SK-N-MC (cell line): ENCODE results near the gene FEM1B.
"Not testable (repeated sequence)": the region's sequence is repeated elsewhere in the genome, so short reads cannot be mapped to it uniquely, and the experiment has no call there.

Source experiments
- DNase-seq: peaks from one replicate; pipeline ENCODE4 v3.0.0-alpha.2; 2011; ENCODE audit warnings: low read depth, low spot score
- H3K27ac ChIP-seq: fragments of 200-600 bp; sonication (generic); 2 replicates; pipeline ENCODE4 v1.5.1; 2016; ENCODE audit warnings: mixed run types
- H3K36me3 ChIP-seq: fragments of 200-600 bp; sonication (generic); 2 replicates; pipeline ENCODE4 v1.6.1; 2017; ENCODE audit warnings: antibody characterized with exemption, low read length, mixed read lengths; ENCODE audit not compliant: insufficient read depth
- H3K4me3 ChIP-seq: fragments of 200-600 bp; sonication (generic); 2 replicates; pipeline ENCODE4 v1.5.1; 2016
- H3K9ac ChIP-seq: fragments of 200-600 bp; sonication (generic); 2 replicates; pipeline ENCODE4 v1.8.0; 2017; ENCODE audit warnings: mixed run types, mixed read lengths; ENCODE audit not compliant: insufficient read length
- H3K9me3 ChIP-seq: fragments of 200-600 bp; sonication (generic); 2 replicates; pipeline ENCODE4 v1.6.1; 2017; ENCODE audit warnings: low read depth, mild to moderate bottlenecking, antibody characterized with exemption, low read length, moderate library complexity, mixed read lengths
- EZH2 ChIP-seq: fragments of 200-600 bp; sonication (generic); IDR thresholded peaks from one replicate; pipeline ENCODE4 v1.6.1; 2017; ENCODE audit warnings: antibody characterized with exemption
- FOXP2 ChIP-seq: optimal IDR thresholded peaks from 2 replicates; pipeline ENCODE3; 2011; ENCODE audit warnings: mild to moderate bottlenecking, moderate library complexity; ENCODE audit not compliant: insufficient read depth; ENCODE audit errors: extremely low read length, control extremely low read depth
- POLR2AphosphoS5 ChIP-seq: IDR thresholded peaks from 2 replicates; pipeline ENCODE4 v1.6.1; 2012; ENCODE audit warnings: mild to moderate bottlenecking, low read depth, low read length, borderline replicate concordance

FEM1B gene

GRCh38 chr15:68234060-68234459, 43.5 kb upstream of the FEM1B start:
- H3K36me3 ChIP-seq = no peaks in the 10 kb centered on the region
- no peak overlapping the region for H3K27ac ChIP-seq
- no peak overlapping the region for H3K4me3 ChIP-seq
- DNase-seq = no peak
- TF ChIP-seq FOXP2 (no peak), EZH2 (no peak), POLR2AphosphoS5 (no peak)
- H3K9me3 ChIP-seq = no peaks in the 10 kb centered on the region
- H3K9ac ChIP-seq = no peak overlapping the region

DNA sequence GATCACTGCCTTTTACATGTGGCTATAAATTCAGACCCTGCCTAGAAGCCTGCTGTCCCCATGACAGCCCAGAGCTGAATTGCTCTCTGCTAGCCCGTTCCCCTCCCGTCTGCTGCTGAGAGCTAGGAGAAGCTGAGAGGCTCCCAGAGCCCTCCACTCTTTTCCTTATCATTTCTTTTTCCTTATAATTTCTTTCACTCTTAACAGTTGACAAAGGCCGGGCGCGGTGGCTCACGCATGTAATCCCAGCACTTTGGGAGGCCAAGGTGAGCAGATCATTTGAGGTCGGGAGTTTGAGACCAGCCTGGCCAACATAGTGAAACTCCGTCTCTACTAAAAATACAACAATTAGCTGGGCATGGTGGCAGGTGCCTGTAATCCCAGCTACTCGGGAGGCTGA, 43.0 kb upstream of the FEM1B start:
- H3K4me3 ChIP-seq, H3K36me3 ChIP-seq, DNase-seq, H3K27ac ChIP-seq, H3K9ac ChIP-seq, H3K9me3 ChIP-seq: not testable (repeated sequence)

- no peak for DNase-seq
- Histone ChIP-seq H3K4me3 (no peak overlapping the region), H3K9me3 (no peaks in the 10 kb centered on the region), H3K36me3 (no peaks in the 10 kb centered on the region), H3K9ac (no peak overlapping the region), H3K27ac (no peak overlapping the region)
- no peak for TF ChIP-seq FOXP2
- no peak for TF ChIP-seq EZH2
- no peak for TF ChIP-seq POLR2AphosphoS5
Measured at GRCh38 chr15:68235022-68235421, 42.5 kb upstream of the FEM1B start.

GRCh38 chr15:68239025-68239424, 38.5 kb upstream of the FEM1B start:
- Histone ChIP-seq H3K4me3 (no peak overlapping the region), H3K9ac (no peak overlapping the region), H3K36me3 (no peaks in the 10 kb centered on the region), H3K27ac (no peak overlapping the region), H3K9me3 (no peaks in the 10 kb centered on the region; the same call in 1 of the 2 replicates)
- DNase-seq = no peak
- TF ChIP-seq FOXP2 = no peak
- TF ChIP-seq POLR2AphosphoS5 = no peak
- no peak for TF ChIP-seq EZH2

DNA sequence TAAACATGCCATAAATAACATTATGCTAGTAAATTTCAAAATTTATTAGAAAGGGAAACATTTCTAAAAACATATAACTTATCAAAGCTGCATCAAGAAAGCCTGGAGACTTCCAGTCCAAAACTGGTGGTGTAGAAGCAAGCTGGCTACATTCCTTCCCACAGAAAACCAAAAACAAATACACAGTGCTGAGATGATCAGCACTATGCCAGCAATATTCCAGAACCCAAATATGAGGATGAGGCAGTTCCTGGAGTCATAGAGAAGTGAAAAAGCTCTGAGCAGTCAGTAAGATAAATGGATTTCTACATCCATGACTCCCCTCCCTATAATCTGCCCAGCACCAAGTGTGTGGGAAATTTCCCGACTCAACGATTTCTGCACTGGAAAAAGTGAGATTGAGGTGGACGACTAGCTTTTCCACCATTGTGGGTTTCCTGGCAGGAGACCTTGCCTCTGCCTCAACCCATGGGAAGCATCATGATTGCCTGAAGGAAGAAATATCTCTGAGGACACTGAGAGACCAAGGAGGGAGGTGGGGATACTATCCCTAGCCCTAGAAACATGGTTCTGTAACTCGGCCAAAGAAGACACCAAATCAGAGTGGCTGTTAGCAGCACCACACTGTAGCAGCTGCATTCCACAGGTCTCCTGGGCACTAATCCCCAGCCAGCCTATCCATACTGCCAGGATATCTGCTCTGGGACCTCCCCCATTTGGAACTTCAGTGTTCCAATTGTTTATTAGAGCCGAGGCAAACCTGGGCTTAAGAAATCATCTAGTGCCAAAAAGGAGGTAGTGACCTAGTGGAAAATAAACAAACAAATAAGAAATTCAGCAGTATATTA, 36.2 kb upstream of the FEM1B start:
- Histone ChIP-seq H3K9ac (no peak overlapping the region), H3K36me3 (no peaks in the 10 kb centered on the region), H3K9me3 (no peaks in the 10 kb centered on the region; the same call in 1 of the 2 replicates), H3K27ac (no peak overlapping the region), H3K4me3 (no peak overlapping the region)
- TF ChIP-seq POLR2AphosphoS5 (no peak), EZH2 (no peak), FOXP2 (no peak)
- no peak for DNase-seq

DNA sequence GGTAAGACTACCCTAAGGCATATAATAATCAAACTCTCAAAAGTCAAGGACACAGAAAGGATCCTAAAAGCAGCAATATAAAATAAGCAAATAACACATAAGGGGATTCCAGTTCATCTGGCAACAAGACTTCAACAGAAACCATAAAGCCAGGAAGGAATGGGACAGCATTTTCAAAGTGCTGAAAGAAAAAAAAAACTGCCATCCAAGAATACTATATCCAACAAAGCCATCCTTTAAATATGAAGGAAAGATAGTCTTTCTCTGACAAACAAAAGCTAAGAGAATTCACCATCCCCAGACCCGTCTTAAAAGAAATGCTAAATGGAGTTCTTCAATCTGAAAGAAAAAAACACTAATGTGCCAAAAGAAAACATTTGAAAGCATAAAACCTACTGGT, 33.3 kb upstream of the FEM1B start:
- no peaks in the 10 kb centered on the region; the same call in 1 of the 2 replicates for H3K9me3 ChIP-seq
- H3K36me3 ChIP-seq = no peaks in the 10 kb centered on the region
- H3K9ac ChIP-seq = no peak overlapping the region
- H3K27ac ChIP-seq = no peak overlapping the region
- H3K4me3 ChIP-seq = no peak overlapping the region
- no peak for DNase-seq
- TF ChIP-seq FOXP2 (no peak), EZH2 (no peak), POLR2AphosphoS5 (no peak)

GRCh38 chr15:68249058-68249713, 28.4 kb upstream of the FEM1B start:
- no peaks in the 10 kb centered on the region for H3K36me3 ChIP-seq
- TF ChIP-seq EZH2 = no peak
- TF ChIP-seq FOXP2 = no peak
- TF ChIP-seq POLR2AphosphoS5 = no peak
- DNase-seq = no peak
- H3K4me3 ChIP-seq = no peak overlapping the region
- H3K9ac ChIP-seq = no peak overlapping the region
- H3K9me3 ChIP-seq = no peaks in the 10 kb centered on the region
- H3K27ac ChIP-seq = no peak overlapping the region

DNA sequence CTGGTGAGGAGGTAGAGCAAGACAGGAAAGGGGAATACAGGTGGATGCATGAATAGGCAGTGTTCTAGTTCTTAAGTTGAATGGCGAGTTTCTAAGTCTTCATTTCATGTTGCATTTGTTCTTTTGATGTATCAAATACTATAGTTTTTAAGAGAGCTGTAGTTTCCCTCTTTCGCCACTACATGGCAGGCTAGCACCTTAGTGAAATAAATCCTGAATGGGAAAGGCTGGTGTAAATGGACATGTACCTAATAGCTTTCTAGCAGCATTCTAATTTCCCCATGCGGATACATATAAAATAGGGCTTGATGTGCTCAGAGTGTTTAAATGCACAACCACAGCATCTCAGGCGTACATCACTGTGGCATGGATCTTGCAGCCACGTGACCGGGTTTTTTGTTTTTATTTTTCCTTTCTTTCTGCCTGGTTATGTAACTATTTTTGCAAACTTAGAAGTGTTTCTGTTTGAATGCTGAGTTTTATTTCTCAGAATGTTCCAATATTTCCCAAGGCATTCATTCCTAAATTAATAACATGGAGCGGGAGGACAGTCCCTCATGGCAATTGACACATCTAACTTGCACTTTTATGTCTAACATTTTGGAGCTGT, 24.5 kb upstream of the FEM1B start:
- no peaks in the 10 kb centered on the region for H3K36me3 ChIP-seq
- no peak overlapping the region for H3K9ac ChIP-seq
- DNase-seq = peak; percentile 73
- no peak for TF ChIP-seq POLR2AphosphoS5
- TF ChIP-seq FOXP2 = no peak
- no peak for TF ChIP-seq EZH2
- no peaks in the 10 kb centered on the region for H3K9me3 ChIP-seq
- H3K4me3 ChIP-seq = no peak overlapping the region
- no peak overlapping the region for H3K27ac ChIP-seq
